HG03354 (cell line): Measurements from ENCODE around the gene SDS.

Source experiments
- ATAC-seq: cut with Tn5 transposase; IDR thresholded peaks from one replicate; pipeline ENCODE4 v1.9.1; 2021; ENCODE audit warnings: mild to moderate bottlenecking; ENCODE audit not compliant: unreplicated experiment, poor library complexity, severe bottlenecking

SDS gene, protein sequence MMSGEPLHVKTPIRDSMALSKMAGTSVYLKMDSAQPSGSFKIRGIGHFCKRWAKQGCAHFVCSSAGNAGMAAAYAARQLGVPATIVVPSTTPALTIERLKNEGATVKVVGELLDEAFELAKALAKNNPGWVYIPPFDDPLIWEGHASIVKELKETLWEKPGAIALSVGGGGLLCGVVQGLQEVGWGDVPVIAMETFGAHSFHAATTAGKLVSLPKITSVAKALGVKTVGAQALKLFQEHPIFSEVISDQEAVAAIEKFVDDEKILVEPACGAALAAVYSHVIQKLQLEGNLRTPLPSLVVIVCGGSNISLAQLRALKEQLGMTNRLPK

DNA sequence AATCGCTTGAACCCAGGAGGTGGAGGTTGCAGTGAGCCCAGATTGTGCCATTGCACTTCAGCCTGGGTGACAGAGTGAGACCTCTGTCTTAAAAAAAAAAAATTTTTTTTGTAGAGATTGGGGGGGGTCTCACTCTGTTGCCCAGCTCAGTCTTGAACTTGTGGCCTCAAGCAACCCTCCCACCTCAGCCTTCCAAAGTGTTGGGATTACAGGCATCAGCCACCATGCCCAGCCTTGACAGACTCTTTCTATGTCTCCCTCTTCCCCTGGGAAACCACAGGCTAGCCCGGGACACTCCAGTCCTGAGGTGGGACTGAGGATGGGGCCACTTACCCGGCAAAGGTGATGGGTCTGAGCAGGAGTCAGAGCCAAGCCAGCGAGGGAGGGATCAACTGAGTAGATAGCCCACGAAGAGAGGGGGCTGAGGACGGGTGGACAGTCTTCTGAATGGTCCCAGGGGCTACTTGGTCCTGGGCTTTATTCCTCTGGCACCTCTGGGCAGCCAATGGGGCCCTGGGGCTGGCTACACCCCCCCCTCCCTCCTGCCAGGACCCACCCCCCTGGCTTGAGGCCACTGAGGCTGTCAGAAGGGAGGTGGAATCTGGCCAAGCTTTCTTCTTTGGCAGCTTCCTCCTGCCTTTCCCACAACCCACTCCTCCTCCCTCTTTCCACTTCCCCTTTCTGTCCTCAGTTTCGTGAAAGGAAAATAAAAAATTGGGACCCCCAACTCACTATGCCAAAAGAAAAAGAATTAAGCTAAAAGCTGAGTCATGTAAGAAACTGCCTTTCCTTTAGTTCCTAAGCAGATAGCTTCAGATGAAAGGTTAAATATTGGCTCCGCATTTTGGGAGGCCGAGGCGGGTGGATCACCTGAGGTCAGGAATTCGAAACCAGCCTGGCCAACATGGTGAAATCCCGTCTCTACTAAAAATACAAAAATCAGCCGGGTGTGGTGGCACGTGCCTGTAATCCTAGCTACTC is at the start of gene SDS:
TSS of gene SDS (minus strand) at position 453 of the 981 bp plus-strand sequence. CDS start 4,179 bp downstream, outside the sequence.
- no peak for ATAC-seq

DNA sequence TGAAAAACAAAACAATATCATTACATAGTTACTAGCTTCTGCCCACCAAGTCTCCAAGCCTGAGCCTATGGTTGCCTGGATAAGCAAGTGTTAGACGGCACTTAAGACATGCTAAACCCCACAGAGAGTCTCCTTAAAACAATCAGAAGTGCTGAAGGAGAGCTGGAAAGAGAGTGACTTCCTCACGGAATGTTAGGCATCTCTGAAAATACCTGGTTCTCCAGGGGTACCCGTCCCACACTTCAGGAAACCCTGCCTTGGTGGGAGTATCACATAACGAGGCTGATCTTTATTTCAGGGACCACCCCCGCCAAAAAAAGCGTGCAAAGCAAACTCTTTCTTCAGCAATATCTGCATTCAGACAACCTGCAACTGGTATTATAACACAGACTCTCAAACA is 49.6 kb upstream of the SDS start:
- ATAC-seq, result no peak

DNA sequence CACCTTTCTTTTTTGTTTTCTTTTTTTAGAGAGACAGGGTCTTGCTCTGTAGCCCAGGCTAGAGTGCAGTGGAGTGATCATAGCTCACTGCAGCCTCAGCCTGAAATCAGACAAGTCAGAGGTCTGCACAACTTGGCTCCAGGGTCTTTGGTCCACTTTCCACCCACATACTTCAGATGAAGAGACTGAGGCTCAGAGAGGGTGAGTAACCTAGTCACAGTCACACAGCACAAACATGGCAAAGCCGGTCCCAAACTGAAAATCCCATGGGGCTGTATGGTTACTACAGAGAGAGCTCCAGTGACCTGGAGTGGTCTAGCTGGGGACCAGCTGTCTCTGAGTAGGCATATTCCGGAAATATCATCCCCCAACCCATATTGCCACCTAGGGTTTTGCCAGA is 48.8 kb upstream of the SDS start:
- no peak for ATAC-seq

DNA sequence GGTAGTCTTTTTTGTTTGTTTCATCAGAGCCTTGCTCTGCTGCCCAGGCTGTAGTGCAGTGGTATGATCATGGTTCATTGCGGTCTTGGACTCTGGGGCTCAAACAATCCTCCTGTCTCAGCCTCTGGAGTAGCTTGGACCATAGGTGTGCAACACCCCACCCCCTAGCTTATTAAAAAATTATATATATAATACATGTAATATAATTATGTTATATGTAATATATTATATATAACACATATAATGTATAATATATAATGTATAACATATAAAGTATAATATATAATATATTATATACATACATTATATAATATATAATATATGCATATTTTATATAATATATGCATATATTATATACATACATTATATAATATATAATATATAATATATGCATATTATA is 46.2 kb upstream of the SDS start:
- ATAC-seq, result no peak

DNA sequence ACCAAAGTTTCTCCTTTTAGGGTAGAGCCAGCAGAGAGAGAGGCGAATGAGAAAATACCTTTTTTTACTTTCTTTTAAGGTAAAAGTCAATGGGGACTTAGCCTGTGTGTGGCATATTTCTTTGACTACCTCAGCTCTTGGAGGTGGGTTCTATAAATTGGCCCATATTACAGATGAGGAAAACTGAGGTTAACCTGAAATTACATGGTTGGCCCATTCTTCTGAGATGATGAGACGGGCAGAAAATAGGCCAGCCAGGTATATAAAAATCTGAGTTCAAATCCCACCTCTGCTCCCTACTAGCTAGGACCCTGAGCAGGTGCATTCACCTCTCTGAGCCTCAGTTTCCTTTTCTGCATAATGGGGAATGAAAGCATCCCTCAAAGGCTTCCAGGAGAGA is 45.6 kb upstream of the SDS start:
- ATAC-seq, result no peak

DNA sequence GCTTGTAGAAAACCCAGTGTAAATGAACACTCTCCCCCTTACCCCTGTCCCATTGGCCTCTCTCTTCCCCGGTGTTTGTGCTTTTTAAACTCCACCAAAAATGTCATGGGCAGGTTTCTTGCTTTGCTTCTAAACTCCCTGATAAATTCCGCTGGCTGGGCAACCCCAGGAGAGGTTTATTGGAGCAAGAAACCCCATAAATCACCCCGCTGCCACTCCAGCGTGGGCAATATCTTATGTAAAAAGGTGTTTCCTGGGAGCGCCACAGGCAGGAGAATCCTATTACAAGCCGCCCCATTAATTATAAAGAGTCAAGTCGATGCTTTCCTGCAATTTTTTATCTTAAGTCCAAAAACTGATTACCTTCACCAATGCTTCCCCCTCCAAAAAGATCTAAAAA is 45.2 kb upstream of the SDS start:
- no peak for ATAC-seq

DNA sequence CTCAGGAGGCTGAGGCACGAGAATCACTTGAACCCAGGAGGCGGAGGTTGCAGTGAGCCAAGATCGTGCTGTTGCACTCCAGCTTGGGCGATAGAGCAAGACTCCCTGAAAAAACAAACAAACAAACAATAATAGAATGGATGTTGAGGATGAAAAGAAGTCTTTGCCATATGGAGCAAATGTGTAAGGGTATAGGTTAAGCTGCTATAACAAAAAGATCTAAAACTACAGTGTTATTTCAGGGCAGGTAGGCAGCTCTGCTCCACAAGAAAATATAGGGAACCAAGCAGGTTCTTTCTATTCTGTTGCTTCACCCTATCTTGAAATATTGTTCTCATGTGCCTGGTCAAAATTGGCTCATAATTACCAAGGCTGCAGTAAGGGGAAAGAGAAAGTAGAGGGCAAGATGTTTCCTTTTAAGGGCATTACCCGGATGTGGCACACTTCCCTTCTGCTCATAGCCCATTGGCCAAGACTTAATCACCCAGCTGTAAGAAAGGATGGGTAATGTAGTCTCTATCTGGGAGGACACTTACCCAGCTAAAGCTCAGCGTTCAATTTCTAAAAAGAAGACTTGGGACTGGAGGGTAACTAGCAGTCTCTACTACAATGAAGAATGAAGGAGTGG is 42.0 kb upstream of the SDS start:
- ATAC-seq, result no peak

DNA sequence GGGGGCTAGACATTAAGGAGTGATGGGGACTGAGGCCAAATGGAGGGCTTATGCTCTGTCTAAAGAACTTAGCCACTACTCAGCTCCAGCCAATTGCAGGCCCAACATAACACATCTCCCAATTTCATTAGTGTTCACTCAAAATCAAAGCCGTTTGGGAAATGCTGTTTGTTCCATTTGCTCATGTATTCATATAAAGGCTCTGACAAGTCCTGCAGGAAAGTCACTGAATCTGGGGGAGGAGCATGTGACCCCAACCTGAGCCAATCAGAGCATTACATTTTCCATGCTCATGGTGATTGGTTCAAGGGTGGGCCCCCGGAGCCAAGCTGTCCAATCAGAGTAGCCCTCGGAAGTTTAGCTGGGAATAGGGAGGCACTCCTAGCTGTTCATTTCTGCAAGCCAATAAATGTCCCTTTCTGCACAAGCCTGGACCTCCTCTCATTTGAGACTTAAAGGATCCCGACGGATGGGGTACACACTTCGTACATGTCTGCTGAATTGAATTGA is 39.4 kb upstream of the SDS start:
- no peak for ATAC-seq

DNA sequence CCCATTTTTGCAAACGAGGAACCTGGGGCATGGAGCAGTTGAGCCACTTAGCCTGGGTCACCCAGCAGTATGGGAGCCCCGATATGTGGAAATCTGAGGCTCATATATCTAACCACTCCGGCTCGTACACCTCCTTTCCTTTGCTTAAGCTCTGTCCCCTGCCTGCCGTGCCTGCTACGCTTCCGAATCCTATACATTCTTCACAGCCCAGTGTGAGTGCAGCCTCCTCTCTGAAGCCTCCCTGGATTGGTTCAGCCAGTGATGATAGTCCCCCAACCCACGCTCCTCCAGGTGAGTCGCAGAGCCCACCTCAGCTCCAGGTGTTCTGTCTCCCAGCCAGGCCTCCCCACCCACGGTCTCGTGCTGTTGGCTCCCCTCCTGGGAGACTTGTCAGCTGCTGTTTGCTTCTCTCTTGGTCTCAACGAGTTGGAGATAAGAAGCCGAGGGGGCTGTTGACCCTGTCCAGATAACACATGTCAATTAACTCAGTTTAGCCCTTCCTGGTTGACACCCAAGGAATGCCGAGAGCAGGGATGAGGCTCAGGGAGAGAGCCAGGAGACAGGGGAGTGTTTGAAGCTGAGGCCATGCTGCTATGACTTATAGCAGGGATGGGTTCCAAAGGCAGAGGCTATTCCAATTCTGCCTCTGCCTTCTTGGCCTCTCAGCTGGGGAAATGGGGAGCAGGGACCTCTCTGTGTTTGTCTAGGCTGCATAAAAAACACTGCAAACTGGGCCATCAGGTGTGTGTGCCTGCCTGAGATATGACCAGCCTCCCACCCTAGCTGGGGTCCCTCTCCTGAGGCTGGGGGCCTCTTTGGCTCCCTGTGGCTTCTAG is 37.5 kb upstream of the SDS start:
- ATAC-seq, result no peak

DNA sequence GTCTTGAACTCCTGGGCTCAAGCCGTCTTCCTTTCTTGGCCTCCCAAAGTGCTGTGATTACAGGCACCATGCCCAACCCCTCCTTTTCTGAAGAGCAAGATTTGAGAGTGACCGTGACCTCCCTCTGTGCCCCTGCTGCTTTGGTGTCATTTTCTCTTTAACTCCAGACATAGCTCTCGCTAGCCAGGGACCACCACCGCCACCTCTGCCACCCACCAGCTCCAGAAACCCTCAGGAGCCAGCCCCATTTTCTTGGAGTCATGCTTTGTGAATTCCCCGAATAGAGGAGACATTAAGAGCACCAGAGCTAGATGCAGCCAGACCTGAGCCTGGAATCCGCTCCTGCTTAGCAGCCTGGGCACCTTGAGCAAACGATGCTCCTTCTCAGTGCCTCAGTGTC is 36.6 kb upstream of the SDS start:
- ATAC-seq, result no peak

DNA sequence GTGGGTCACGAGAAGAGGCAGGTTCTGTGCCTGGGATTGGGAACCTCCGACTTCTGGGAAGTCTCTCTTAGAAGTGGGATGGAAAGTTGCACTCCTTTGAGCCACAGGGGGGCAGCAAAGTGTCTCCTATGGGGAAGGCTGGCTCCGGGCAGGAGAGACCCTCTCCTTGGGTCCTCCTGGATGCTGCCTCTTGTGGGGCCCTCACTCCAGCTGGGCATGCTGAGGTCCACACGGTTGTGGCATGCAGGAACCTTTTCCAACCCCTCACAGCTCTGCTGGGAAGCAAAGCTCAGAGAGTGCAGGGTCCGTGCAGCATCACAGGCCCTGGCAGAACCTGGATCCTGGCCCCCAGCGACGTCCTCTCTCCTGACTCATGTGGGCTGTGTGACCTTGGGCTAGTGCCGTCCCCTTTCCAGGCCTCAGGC is 35.9 kb upstream of the SDS start:
- no peak for ATAC-seq

DNA sequence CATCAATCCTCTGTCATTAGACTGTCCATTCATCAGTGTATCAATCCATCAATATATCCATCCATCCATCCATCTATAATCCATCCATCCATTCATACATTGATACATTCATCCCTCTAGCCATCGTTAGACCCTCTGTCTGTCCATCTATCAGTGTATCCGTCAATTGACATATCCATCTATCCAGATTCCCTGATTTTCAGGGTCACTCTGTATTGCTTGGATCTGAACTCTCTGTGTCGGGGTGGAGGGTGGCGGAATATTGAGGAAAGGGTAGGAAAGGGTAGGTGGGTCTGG is 35.6 kb upstream of the SDS start:
- ATAC-seq, result no peak

DNA sequence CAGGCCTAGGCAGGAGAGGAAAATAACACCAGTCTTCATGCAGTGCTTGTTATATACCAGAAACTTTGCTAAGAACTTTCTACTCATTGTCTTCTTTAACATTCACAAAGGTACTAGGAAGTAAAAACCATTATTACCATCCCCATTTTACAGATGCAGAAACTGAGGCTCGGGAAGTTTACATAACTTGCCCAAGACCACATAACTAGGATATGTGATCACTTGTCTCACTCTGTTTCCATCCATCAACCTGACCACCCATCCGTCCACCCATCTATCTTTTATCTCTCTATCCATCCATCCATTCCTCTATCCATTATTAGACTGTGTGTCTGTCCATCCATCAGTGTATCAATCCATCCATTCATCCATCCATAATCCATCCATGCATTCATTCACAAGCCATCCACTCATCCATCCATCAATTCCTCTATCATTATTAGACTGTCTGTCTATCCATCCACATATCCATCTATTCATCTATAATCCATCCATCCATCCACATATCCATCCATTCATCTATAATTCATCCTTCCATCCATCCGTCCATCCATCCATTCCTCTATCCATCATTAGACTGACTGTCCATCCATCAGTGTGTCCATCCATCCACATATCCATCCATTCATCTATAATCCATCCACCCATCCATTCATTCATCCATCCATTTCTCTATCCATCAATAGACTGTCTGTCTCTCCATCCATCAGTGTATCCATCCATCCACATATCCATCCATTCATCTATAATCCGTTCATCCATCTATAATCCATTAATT is 35.0 kb upstream of the SDS start:
- no peak for ATAC-seq

DNA sequence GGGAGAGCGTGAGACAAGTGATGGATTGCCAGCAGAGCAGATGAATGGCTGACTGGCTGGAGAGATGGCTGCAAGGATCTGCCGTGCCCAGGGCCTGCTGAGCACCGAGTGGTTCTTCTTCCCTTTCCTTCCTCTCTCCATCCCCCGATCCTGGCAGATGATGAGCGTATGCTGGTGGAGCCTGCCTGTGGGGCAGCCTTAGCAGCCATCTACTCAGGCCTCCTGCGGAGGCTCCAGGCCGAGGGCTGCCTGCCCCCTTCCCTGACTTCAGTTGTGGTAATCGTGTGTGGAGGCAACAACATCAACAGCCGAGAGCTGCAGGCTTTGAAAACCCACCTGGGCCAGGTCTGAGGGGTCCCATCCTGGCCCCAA is 34.0 kb upstream of the SDS start:
- ATAC-seq, result no peak

DNA sequence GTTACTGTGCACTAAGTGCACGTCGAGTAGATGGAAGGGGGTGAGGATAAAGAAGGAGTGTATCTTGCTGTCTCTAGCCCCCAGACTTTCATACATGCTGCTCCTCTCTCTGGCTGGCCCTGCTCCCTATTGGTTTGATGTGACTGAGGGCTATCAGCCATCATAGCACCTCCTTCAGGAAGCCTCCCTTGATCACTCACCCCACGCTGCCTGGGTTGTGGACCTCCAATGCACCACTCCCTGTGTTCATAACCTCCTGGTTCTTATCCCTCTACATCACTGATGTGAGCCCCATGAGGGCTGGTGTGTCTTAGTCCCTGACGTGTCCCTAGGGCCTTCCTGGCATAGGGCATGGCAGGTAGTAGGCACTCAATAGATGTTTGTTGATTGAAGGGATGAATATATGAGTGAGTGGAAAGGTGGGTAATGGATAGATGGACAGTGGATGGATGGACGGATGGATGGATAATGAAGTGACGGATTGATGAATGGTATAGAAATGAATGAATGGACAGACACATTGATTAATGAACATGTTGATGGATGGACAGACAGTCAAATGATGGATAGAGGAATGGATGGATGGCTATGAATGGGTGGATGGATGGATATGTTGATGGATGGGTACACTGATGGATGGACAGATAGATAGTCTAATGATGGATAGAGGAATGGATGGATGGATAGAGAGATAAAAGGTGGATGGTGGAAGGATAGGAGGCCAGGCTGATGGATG is 33.5 kb upstream of the SDS start:
- no peak for ATAC-seq

DNA sequence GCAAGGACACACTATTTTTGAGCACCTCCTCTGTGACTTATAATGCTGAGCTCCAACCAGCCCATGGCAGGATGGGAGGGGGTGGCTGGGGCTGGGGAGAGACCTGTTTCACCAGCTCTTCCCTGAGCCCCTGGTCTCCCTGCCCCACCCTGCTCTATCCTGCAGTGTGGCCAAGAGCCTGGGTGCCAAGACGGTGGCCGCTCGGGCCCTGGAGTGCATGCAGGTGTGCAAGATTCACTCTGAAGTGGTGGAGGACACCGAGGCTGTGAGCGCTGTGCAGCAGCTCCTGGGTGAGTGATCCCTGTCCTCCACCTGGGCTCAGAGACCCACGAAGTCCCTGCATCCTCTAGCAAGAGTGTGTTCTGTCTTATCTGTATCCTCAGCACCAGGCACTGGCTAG is 32.9 kb upstream of the SDS start:
- ATAC-seq, result no peak

DNA sequence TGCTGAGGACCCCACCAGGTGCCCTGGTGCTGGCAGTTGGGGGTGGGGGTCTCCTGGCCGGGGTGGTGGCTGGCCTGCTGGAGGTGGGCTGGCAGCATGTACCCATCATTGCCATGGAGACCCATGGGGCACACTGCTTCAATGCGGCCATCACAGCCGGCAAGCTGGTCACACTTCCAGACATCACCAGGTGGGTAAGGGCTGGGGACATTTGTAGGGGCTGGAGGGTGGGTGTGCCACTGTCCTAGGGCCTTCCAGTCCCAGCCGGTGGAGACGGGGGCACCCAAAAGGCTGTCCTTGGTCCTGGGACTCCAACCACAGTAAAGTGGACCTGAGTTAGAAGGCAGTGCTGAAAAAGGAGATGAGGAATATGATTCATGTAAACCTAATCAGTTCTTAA is 31.7 kb upstream of the SDS start:
- ATAC-seq, result no peak

DNA sequence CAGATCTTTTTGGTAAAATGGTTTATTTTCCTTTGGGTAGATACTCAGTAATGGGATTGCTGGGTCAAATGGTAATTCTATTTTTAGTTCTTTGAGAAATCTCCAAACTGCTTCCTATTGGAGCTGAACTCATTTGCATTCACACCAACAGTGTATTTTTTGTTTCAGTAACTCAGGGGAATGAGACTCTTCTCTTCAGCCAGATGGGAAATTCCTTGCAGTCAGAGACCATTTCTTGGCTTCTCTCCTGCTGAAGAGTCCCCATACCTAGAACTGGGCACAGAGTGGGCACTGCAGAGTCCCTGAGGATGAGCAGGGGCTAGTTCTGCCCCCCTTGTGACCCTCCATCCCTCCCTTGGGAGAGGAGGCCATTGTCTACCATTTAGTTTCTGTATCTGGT is 29.3 kb upstream of the SDS start:
- ATAC-seq, result no peak
